Subcutaneous abdominal adipose tissue (tissue), 5 donors: Measurements from ENCODE around the gene HAGHL.

Source experiments
- H3K27ac ChIP-seq: one replicate; pipeline ENCODE4 v1.7.0; 2013; ENCODE audit warnings: low read depth, mild to moderate bottlenecking, inconsistent platforms, low read length, moderate library complexity
- H3K27me3 ChIP-seq, 5 donors: one replicate each; pipeline ENCODE4 v1.7.0; 2013; ENCODE audit warnings: low read length in 5 of 5, inconsistent platforms in 1 of 5; ENCODE audit not compliant: control insufficient read depth in 5 of 5, insufficient read depth in 4 of 5
- H3K36me3 ChIP-seq, 5 donors: one replicate each; pipeline ENCODE4 v1.7.0; 2013; ENCODE audit warnings: low read length in 5 of 5; ENCODE audit not compliant: control insufficient read depth in 5 of 5, insufficient read depth in 5 of 5
- H3K4me1 ChIP-seq, 5 donors: one replicate each; pipeline ENCODE4 v1.7.0; 2013; ENCODE audit warnings: low read length in 5 of 5, mild to moderate bottlenecking in 3 of 5, moderate library complexity in 1 of 5; ENCODE audit not compliant: control insufficient read depth in 5 of 5, insufficient read depth in 5 of 5
- H3K4me3 ChIP-seq, 5 donors: one replicate each; pipeline ENCODE4 v1.7.0; 2013; ENCODE audit warnings: low read length in 5 of 5, low read depth in 1 of 5
- H3K9ac ChIP-seq, 5 donors: one replicate each; pipeline ENCODE4 v1.7.0; 2013; ENCODE audit warnings: low read length in 5 of 5, mild to moderate bottlenecking in 4 of 5, moderate library complexity in 3 of 5
- H3K9me3 ChIP-seq, 5 donors: one replicate each; pipeline ENCODE4 v1.7.0; 2013; ENCODE audit warnings: low read length in 5 of 5; ENCODE audit not compliant: control insufficient read depth in 5 of 5
- donor health status: healthy.
- donor health status: healthy.
- donor health status: healthy.
- donor health status: healthy.
- donor health status: healthy.

The HAGHL gene

DNA sequence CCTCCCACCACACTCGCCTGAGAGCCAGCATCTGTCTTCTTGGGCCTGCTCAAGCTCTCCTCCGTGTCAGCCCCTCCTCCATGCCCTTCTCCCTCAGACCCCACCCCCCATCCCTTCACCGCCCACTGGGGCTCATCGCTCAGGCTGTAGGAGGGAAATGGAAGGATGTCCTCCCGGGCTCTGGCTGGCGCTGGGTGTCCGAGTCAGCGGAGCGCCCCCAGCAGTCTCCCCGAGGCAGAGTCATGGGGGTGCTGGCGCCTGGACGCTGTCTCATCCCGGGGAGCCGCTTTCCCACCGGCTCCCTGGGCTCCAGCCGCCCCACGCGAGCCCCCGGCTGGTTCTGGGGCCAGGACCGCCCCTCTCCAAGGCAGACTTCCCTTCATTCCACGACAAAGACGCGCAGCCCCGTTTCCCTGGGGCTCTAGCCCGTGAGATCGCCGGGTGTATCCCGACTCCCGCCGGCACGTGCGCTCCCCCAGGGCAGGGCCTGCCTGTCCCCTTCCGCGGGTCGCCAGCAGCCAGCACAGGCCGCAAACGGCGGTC is 6.4 kb upstream of the HAGHL start:
- no peak overlapping the region for H3K27ac ChIP-seq
- H3K36me3 ChIP-seq = no peaks in the 10 kb centered on the region
- H3K27me3 ChIP-seq = peaks cover 7 to 17% (median 13%) of the 10 kb centered on the region in 5 donors
- H3K4me3 ChIP-seq = peak overlapping the region; percentile 50 to 85 (median 72)
- H3K9me3 ChIP-seq = no peaks in the 10 kb centered on the region
- peaks cover 0 to 39% (median 30%) of the 10 kb centered on the region in 5 donors for H3K4me1 ChIP-seq
- H3K9ac ChIP-seq = peak overlapping the region in 4 of 5 donors; percentile 54 to 87 (median 68)

DNA sequence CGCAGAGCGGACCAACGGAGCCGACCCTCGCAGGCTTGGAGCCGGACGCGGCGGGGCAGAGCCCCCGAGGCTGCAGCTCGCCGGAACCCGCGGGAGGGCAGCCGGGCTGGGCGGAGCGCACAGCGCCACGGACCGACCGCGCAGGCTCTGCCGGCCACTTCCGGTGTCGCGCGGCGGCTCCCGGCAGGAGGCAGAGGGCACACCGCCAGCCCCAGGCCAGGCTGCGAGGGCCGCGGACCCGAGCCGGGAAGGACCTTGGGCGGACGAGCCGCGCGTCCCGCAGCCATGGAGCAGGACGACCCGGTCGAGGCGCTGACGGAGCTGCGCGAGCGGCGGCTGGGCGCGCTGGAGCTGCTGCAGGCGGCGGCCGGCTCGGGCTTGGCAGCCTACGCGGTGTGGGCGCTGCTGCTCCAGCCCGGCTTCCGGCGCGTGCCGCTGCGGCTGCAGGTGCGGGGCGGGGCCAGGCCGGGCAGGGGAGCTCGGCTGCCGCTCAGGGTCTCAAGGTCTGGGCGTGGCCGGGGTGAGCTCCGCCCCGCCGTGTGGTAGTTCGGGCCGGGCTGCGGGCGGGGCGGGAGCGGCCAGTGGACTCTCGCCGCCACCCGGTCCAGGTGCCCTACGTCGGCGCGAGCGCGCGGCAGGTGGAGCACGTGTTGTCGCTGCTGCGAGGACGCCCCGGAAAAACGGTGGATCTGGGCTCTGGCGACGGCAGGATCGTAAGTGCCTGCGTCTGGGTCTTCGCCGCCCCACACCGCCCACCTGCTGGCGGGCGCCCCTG is 5.7 kb upstream of the HAGHL start, which contains the start of gene ANTKMT:
Gene ANTKMT (plus strand): TSS at position 157 of the 775 bp plus-strand sequence. CDS start 129 bp downstream, at position 286.
- no peaks in the 10 kb centered on the region for H3K9me3 ChIP-seq
- peaks cover 13 to 24% (median 19%) of the 10 kb centered on the region in 5 donors for H3K27me3 ChIP-seq
- peak within 1 kb of the TSS in 4 of 5 donors; percentile 54 to 87 (median 68) for H3K9ac ChIP-seq
- H3K4me3 ChIP-seq = peak within 1 kb of the TSS; percentile 50 to 85 (median 72)
- no peaks in the 10 kb centered on the region for H3K36me3 ChIP-seq
- H3K27ac ChIP-seq = no peak within 1 kb of the TSS
- peaks cover 0 to 33% (median 26%) of the 10 kb centered on the region in 5 donors for H3K4me1 ChIP-seq

DNA sequence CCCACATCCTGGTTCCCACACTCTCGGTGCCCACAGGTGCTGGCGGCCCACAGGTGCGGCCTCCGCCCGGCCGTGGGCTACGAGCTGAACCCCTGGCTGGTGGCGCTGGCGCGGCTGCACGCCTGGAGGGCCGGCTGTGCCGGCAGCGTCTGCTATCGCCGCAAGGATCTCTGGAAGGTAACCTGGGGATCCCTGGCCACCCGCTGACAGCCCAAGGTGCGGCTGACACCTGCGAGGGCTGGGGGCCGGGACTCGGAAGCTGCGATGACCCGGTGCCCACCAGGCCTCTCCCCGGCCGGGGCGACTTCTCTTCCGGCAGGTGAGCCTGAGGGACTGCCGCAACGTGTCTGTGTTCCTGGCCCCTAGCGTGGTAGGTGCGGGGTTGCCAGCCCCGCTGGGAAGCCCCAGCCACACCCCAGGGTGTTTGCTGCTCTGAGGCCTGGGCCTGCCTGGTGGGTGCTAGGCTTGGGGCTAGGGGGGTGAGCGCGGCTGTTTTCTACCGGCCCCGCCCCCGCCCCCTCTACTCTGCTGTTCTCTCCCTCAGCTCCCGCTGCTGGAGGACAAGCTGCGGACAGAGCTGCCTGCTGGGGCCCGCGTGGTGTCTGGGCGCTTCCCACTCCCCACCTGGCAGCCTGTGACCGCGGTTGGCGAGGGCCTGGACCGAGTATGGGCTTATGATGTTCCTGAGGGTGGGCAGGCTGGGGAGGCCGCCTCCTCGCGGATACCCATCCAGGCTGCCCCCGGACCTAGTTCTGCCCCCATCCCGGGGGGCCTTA is 5.0 kb upstream of the HAGHL start:
- Histone ChIP-seq H3K36me3 (no peaks in the 10 kb centered on the region), H3K27ac (no peak overlapping the region), H3K9me3 (no peaks in the 10 kb centered on the region), H3K9ac (peak overlapping the region in 4 of 5 donors; percentile 30 to 66 (median 56)), H3K4me1 (peaks cover 0 to 34% (median 27%) of the 10 kb centered on the region in 5 donors), H3K27me3 (peaks cover 12 to 23% (median 20%) of the 10 kb centered on the region in 5 donors), H3K4me3 (peak overlapping the region in 4 of 5 donors; percentile 71 to 85 (median 78))

DNA sequence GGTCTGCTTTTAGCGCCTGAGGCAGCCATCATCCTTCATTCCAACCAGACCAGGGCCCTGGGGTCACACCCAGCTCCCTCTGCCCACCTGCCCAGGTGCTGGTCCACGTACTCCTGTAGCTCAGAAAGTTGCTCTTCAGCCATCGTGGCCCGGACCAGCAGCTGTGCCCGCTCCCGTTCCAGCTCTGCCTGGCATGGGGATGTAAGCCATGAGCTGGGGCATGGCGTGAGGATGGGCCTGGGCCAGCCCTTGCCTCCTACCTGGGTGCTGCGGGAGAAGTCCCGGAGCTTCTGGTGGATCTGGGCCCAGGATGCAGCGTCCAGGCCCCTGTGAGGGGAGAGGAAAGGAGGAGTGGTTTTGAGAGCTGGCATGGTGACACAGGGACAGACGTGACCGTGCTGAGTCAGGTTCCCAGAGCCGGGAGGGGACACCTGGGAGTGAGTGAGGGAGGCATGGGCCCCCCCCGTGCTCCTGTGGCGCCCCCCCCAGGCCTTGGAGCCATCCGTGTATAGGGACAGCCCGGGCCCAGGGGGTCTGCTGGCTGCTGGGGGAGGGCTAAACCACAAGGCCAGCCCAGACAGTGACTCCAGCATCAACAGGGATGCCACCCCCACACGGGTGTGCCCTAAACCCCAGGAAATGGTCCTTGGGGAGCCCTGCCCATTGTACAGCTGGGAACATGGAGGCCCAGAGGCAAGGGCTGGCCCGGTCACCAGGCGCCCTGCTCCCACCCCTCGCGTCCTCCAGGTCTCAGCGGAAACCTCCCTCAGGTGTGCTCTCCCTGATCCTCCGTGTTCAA is 3.9 kb upstream of the HAGHL start:
- Histone ChIP-seq H3K27me3 (peaks cover 15 to 27% (median 24%) of the 10 kb centered on the region in 5 donors), H3K36me3 (no peaks in the 10 kb centered on the region), H3K9me3 (no peaks in the 10 kb centered on the region), H3K27ac (no peak overlapping the region), H3K9ac (no peak overlapping the region), H3K4me1 (peaks cover 0 to 43% (median 35%) of the 10 kb centered on the region in 5 donors), H3K4me3 (no peak overlapping the region)

DNA sequence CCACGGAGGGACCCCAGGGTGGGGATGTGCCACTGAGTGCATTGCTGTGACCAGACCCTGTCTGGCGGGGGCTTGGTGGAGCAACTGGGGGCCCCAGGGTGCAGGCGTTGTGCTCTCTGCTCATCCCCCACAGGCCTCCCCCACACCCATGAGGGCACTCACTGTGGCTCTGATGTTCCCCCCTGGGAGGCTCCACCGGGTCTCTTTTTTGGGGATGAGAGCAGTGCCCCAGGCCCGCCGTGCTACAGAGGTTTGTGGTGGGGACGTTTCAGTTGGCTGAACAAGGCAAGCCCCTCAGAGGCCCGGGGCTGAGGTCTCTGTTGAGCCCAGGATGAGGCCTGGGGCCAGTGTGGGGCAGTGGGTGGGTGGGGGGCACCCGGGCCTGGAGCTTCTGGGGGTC is 3.2 kb upstream of the HAGHL start:
- Histone ChIP-seq H3K36me3 (no peaks in the 10 kb centered on the region), H3K4me3 (no peak overlapping the region), H3K27me3 (peaks cover 18 to 30% (median 25%) of the 10 kb centered on the region in 5 donors), H3K4me1 (peaks cover 0 to 48% (median 39%) of the 10 kb centered on the region in 5 donors), H3K9me3 (no peaks in the 10 kb centered on the region), H3K27ac (no peak overlapping the region), H3K9ac (no peak overlapping the region)

DNA sequence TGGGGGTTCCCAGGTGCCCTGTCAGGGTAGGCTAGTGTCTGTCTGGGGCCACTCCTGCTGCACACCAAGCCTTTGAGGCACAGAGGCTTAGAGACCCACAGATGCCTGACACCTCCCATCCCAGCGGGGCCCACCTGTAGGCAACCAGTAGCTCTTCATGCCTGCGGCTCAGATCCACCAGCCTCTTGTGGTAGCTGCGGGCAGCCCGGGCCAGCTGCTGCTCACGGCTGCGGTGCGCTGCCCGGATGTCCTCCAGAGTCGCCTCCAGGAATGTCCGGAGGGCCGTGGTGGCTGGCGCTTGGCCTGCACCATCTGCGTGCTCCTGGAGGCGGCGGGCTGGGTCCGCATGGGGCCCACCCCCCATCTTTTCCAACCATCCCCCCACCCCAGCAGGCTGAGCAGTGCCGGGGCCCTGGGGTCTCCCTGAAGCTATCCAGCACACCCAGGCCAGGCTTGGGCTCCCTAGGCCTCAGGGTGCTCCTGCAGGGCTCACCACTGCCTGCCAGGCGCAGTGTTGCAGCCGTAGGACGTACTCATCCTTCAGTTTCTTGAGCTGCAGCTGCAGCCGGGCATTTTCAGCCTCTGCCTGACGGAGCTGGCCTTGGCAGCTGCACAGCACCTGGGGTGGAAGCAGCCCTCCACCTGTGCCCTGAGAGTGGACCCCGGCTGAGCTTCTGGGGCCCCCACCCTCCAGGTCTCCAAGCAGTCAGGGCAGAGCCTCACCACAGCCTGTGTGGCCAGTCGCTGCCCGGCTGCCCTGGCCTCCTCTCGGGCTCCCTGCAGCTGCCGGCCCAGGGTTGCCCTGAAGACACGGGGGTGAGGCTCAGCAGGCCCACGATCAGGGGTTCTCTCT is 2.5 kb upstream of the HAGHL start:
- no peaks in the 10 kb centered on the region for H3K36me3 ChIP-seq
- H3K9ac ChIP-seq = no peak overlapping the region
- H3K9me3 ChIP-seq = no peaks in the 10 kb centered on the region
- peaks cover 0 to 49% (median 39%) of the 10 kb centered on the region in 5 donors for H3K4me1 ChIP-seq
- H3K4me3 ChIP-seq = no peak overlapping the region
- peaks cover 20 to 31% (median 27%) of the 10 kb centered on the region in 5 donors for H3K27me3 ChIP-seq
- H3K27ac ChIP-seq = no peak overlapping the region

DNA sequence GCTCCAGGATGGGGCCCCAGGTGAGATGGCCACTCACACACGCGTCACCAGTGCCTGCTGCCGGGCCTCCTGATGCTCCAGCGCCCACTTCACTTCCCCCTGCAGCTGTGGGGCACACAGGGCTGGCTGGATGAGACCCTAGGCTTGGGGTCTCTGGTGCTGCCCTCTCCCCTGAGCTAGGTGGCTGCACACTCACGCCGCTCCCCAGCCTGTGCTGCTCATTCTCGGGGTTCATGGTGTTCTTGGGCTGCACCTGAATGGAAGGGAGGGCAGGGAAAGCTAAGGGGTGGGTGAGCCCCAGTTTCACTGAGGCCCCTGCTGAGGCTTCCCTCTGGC is 1.9 kb upstream of the HAGHL start:
- H3K4me3 ChIP-seq = no peak overlapping the region
- H3K4me1 ChIP-seq = peaks cover 0 to 44% (median 36%) of the 10 kb centered on the region in 5 donors
- peaks cover 20 to 31% (median 27%) of the 10 kb centered on the region in 5 donors for H3K27me3 ChIP-seq
- H3K36me3 ChIP-seq = peaks cover 0 to 2% (median 0%) of the 10 kb centered on the region in 5 donors
- H3K9ac ChIP-seq = no peak overlapping the region
- no peaks in the 10 kb centered on the region for H3K9me3 ChIP-seq
- no peak overlapping the region for H3K27ac ChIP-seq

DNA sequence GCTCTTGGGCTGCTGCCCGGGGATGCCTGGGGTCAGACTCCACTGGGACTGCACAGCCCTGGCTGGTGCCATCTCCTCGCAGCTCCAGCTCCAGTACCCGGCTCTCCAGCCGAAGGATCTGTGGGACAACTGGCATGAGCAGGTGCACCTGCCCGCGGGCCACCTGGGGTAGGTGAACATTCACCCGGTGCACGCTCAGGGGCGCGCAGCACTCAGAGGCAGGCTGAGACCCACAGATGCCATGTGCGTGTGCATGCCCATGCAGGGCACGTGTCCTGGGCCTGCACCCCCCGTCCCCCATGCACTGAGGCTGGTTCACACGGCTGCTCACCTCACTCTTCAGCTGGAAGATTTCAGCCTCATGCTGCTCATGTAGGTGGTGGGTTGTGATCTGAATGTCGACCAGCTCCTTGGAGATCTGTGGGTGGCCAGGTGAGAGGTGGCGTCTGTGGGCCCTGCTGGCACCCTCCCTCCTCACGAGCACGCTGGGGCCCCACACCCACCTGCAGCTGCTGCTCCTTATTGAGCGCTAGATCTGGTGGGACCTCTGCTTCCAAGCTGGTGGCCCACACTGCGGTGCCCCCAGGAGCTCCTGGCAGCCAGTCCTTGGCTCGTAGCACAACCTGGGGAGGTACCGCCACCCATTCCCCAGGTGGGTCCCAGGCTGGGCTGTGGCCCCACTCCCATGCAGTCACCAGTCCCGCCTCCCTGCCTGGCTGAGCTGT is 1.3 kb upstream of the HAGHL start:
- peaks cover 20 to 31% (median 27%) of the 10 kb centered on the region in 5 donors for H3K27me3 ChIP-seq
- no peak overlapping the region for H3K9ac ChIP-seq
- no peak overlapping the region for H3K4me3 ChIP-seq
- peaks cover 0 to 38% (median 29%) of the 10 kb centered on the region in 5 donors for H3K4me1 ChIP-seq
- no peaks in the 10 kb centered on the region for H3K9me3 ChIP-seq
- peaks cover 0 to 9% (median 0%) of the 10 kb centered on the region in 5 donors for H3K36me3 ChIP-seq
- H3K27ac ChIP-seq = no peak overlapping the region
